ENCODE data around the gene PGC.

DNA sequence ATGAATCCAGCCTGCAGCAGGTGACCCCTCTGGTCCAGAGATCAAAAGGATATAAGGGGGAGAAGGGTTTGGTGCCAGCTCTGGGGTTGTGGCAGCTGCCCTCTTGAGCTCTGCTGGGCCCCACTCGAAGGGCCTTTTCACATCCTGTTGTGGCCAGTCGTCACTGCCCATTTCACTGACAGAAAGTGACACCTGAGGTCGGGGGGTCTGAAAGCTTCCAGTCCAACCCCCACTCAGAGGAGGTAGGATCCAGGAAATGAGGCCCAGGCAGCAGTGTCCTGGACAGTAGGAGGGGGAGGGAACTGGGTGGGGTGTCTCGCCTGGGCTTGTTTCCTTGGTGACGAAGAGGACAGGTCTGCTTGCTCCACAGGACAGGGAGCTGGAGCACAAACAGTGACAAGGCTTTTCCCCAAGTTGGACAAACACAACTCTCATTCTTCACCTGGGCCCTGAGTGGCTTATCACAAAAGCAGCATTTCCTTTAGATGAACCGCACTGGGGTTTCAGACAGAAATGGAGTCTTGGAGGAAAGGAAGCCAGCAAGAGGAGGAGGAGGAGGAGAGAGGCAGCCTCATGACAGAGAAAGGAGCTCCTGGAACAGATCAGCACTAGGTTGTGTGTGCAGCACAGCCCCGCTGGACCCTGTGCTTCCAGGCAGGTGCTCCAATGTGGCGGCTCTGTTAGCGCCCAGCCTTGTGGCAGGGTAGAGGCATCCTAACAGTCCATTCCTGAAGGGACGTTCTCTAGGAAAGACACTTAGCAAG lies 21.5 kb upstream of the PGC start:
- TF ChIP-seq, protein P1, sequence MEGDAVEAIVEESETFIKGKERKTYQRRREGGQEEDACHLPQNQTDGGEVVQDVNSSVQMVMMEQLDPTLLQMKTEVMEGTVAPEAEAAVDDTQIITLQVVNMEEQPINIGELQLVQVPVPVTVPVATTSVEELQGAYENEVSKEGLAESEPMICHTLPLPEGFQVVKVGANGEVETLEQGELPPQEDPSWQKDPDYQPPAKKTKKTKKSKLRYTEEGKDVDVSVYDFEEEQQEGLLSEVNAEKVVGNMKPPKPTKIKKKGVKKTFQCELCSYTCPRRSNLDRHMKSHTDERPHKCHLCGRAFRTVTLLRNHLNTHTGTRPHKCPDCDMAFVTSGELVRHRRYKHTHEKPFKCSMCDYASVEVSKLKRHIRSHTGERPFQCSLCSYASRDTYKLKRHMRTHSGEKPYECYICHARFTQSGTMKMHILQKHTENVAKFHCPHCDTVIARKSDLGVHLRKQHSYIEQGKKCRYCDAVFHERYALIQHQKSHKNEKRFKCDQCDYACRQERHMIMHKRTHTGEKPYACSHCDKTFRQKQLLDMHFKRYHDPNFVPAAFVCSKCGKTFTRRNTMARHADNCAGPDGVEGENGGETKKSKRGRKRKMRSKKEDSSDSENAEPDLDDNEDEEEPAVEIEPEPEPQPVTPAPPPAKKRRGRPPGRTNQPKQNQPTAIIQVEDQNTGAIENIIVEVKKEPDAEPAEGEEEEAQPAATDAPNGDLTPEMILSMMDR (conservative IDR thresholded peaks at IDR 0.05 in 1 of 2, IDR thresholded peaks at IDR 0.05 in 1 of 2; ENCODE audit: extremely low read depth in 1 of 2, insufficient read depth in 1 of 2, low read depth in 1 of 2, low read length in 2 of 2) = no peak
- TF ChIP-seq EZH2 (IDR thresholded peaks at IDR 0.05; ENCODE audit: borderline replicate concordance, low read length) = no peak
